Activated CD4-positive, alpha-beta T cell treated with anti-CD3 and anti-CD28 coated beads, Interleukin-2, amount 50 U/mL, for 1 hour (primary cell): ENCODE measurements around the gene LSM14A.
"Not testable (repeated sequence)": the region's sequence is repeated elsewhere in the genome, so short reads cannot be mapped to it uniquely, and the experiment has no call there.

Source experiments
- DNase-seq: peaks from one replicate; pipeline ENCODE4 v3.0.0-alpha.2; 2020

Gene LSM14A

GRCh38 chr19:34159541-34159940 lies 12.8 kb upstream of the LSM14A start:
- DNase-seq = not testable (repeated sequence)

GRCh38 chr19:34161902-34162301 lies 10.4 kb upstream of the LSM14A start:
- not testable (repeated sequence) for DNase-seq

- DNase-seq = no peak
Observed at GRCh38 chr19:34165295-34165738, 7.0 kb upstream of the LSM14A start.

DNA sequence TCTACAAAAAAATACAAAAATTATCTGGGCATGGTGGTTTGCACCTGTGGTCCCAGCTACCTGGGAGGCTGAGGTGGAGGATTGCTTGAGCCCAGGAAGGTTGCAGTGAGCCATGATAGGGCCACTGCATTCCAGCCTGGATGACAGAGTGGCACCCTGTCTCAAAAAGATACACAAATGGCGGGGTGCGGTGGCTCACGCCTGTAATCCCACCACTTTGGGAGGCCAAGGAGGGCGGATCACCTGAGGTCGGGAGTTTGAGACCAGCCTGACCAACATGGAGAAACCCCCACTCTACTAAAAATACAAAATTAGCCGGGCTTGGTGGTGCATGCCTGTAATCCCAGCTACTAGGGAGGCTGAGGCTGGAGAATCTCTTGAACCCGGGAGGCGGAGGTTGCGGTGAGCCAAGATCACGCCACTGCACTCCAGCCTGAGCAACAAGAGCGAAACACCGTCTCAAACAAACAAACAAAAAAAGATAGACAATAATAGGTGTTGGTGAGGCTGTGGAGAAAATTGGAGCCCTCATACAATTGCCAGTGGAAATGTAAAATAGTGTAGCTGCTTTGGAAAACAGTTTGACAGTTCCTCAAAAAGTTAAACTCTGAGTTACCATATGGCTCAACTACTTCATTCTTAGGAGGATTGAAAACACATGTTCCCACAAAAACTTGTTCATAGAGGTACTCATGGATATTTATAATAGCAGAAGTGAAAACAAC lies 2.7 kb upstream of the LSM14A start:
- not testable (repeated sequence) for DNase-seq

- no peak for DNase-seq
Observed at GRCh38 chr19:34171539-34171876, 796 bp upstream of the LSM14A start.

DNA sequence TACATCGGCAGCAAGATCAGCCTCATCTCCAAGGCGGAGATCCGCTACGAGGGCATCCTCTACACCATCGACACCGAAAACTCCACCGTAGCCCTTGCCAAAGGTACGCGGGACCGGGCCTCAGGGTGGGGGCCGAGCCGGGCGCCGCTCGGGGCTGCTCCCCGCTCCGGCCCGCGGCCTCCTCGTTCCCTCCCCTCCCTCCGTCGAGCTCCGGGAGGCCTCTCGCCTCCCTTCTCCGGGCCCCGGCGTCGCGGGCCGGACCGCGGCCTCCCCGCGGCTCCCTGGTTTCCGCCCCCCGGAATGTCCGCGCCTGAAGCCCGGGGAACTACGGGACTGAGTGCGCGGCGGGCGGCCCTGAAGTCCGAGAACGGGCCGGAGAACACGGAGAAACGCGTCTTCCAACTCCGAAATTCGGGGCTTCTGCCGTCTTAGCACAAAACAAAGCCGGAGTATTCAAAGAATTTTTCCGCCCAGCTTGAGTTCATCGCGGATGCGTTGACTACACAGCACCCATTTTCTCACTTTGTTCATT lies 423 bp downstream of the LSM14A start:
- DNase-seq = no peak

- peak; percentile 6 for DNase-seq
Observed at GRCh38 chr19:34173193-34173956, 1.1 kb downstream of the LSM14A start.

GRCh38 chr19:34175173-34175572 lies 2.9 kb downstream of the LSM14A start:
- DNase-seq = not testable (repeated sequence)

GRCh38 chr19:34176581-34176980 lies 4.3 kb downstream of the LSM14A start:
- no peak for DNase-seq

DNA sequence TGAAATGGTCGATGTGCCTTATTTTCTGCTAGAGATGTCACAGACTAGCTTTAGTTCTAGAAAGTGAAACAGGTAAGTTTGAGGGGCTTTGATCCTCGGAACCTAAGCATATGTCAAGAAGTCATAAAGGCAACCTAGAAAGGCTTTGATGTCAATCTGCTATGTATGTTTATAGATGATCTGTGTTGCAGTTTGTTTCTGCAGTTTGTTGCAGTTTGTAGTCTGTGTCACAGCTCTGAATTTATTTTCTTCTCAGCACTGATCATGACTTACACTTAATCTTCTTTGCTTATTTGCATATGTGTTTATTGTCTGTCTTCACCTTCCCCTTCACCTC lies 5.9 kb downstream of the LSM14A start:
- DNase-seq = no peak

GRCh38 chr19:34179066-34179465 lies 6.8 kb downstream of the LSM14A start:
- no peak for DNase-seq

DNA sequence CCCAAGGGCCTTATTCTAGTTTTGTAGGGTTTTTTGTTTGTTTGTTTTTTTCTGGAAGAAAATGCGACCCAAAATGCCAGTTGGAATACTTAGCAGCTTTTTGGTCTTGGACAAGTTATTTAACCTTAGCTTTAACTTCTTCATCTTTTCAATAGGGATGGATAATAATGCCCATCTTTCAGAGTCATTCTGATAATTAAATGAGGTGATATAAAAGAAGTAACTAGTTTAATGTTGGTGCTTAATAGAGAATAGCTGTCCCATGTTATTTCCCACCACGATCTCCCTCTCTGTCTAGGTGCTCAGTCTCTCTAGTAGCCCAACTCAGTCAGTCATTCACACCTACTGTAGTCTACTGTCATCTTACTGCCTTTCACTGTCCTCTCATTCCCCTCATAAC lies 8.0 kb downstream of the LSM14A start:
- DNase-seq = no peak

GRCh38 chr19:34180709-34181108 lies 8.4 kb downstream of the LSM14A start:
- DNase-seq = no peak

- no peak for DNase-seq
Observed at GRCh38 chr19:34181111-34181864, 9.0 kb downstream of the LSM14A start.

- DNase-seq = no peak
Observed at GRCh38 chr19:34182125-34182524, 9.8 kb downstream of the LSM14A start.

- no peak for DNase-seq
Observed at GRCh38 chr19:34184880-34185491, 12.7 kb downstream of the LSM14A start.

GRCh38 chr19:34186205-34186604 lies 13.9 kb downstream of the LSM14A start:
- DNase-seq = no peak

DNA sequence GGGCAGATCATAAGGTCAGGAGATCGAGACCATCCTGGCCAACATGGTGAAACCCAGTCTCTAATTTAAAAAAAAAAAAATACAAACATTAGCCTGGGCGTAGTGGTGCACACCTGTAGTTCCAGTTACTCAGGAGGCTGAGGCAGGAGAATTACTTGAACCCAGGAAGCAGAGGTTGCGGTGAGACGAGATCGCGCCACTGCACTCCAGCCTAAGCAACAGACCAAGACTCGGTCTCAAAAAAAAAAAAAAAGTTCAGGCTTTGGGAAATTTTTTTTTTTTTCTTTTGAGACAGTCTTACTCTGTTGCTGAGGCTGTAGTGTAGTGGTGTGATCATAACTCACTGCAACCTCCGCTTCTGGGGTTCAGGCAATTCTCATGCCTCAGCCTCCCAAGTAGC lies 14.7 kb downstream of the LSM14A start:
- no peak for DNase-seq

DNA sequence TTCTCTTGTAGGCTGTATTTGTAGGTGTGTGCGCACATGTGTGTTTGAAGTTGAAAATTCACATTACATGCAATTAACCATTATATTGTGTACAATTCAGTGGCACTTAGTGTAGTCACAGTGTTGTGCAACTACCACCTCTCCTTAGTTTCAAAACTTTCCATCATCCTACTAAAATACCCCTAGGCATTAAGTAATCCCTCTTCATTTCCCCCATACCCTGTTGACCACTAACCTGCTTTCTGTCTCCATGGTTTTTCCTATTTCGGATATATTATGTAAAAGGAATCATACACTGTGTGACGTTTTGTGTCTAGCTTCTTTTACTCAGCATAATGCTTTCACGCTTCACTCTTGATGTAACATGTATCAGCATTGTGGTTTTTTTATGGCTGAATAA lies 16.1 kb downstream of the LSM14A start:
- no peak for DNase-seq

GRCh38 chr19:34189199-34189916 lies 17.1 kb downstream of the LSM14A start:
- no peak for DNase-seq

DNA sequence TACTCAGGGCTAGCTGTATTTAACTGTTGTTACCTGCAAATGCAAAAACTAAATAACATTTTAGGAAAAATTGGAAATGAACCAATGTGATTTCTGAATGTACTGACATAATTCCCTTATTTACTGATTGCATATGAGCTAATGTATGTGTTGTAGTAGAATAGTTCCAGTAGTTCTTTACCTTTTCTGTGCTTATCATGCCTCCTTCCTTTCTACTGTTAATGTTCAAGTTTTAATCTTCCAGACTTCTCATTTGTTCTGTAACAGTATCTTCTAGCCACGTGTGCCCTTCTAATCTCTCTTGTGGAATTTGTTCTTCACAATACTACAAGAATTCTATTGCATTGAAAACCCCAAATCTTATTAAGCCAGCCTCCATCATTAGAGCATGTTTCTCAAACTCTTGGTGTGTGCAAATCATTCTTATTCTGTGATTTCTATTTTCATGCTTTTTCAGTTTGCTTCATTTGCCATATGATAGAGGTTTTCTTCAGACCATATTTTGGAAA lies 17.7 kb downstream of the LSM14A start:
- DNase-seq = no peak

GRCh38 chr19:34191355-34191962 lies 19.2 kb downstream of the LSM14A start:
- DNase-seq = no peak
